H9 (cell line): Measurements from ENCODE around the gene GPRC5D. TPM values are rescaled to one million over a fixed set of nuclear protein-coding genes. Genes with fewer than 3 reads are reported as not detected.

Experiments used
- DNase-seq: peaks from one replicate; pipeline ENCODE4 v3.0.0-alpha.2; 2017
- H2AFZ ChIP-seq: one replicate; pipeline ENCODE4 v1.6.1; 2013; ENCODE audit warnings: mild to moderate bottlenecking, low read length, control low read depth, moderate library complexity
- H2AK5ac ChIP-seq: 2 replicates; pipeline ENCODE4 v1.6.1; 2013; ENCODE audit warnings: low read length, control low read depth, mixed read lengths; ENCODE audit not compliant: insufficient read length
- H2BK120ac ChIP-seq: one replicate; pipeline ENCODE4 v1.6.1; 2013; ENCODE audit warnings: low read depth, mild to moderate bottlenecking, low read length, control low read depth, inconsistent platforms; ENCODE audit not compliant: poor library complexity, severe bottlenecking
- H2BK12ac ChIP-seq: 2 replicates; pipeline ENCODE4 v1.6.1; 2013; ENCODE audit warnings: low read length, control low read depth, mixed read lengths, low read depth; ENCODE audit not compliant: insufficient read length
- H2BK15ac ChIP-seq: 2 replicates; pipeline ENCODE4 v1.6.1; 2013; ENCODE audit warnings: low read depth, low read length, control low read depth
- H2BK20ac ChIP-seq: one replicate; pipeline ENCODE4 v1.6.1; 2013; ENCODE audit warnings: low read depth, mild to moderate bottlenecking, low read length, control low read depth, inconsistent platforms; ENCODE audit not compliant: poor library complexity, severe bottlenecking
- H2BK5ac ChIP-seq: 2 replicates; pipeline ENCODE4 v1.6.1; 2013; ENCODE audit warnings: low read length, control low read depth, mixed read lengths; ENCODE audit not compliant: insufficient read length
- H3K14ac ChIP-seq: 2 replicates; pipeline ENCODE4 v1.6.1; 2013; ENCODE audit warnings: low read length, control low read depth; ENCODE audit not compliant: insufficient read depth
- H3K18ac ChIP-seq: 2 replicates; pipeline ENCODE4 v1.6.1; 2013; ENCODE audit warnings: low read depth, mild to moderate bottlenecking, mixed read lengths, low read length, control low read depth; ENCODE audit not compliant: insufficient read length
- H3K23ac ChIP-seq: 2 replicates; pipeline ENCODE4 v1.6.1; 2013; ENCODE audit warnings: low read length, control low read depth, mixed read lengths, low read depth; ENCODE audit not compliant: insufficient read length
- H3K23me2 ChIP-seq: 2 replicates; pipeline ENCODE4 v1.6.1; 2013; ENCODE audit warnings: low read depth, mild to moderate bottlenecking, mixed read lengths, low read length, control low read depth; ENCODE audit not compliant: insufficient read length, poor library complexity, severe bottlenecking
- H3K27ac ChIP-seq: 2 replicates; pipeline ENCODE4 v1.5.1; 2013; ENCODE audit warnings: low read length, control low read depth, mixed read lengths, low read depth; ENCODE audit not compliant: insufficient read length
- H3K27me3 ChIP-seq: 2 replicates; pipeline ENCODE4 v1.6.1; 2013; ENCODE audit warnings: low read length, control low read depth, inconsistent platforms; ENCODE audit not compliant: insufficient read depth
- H3K4ac ChIP-seq: 2 replicates; pipeline ENCODE4 v1.6.1; 2013; ENCODE audit warnings: low read depth, mild to moderate bottlenecking, control low read depth, inconsistent platforms, low read length, moderate library complexity
- H3K4me1 ChIP-seq: 2 replicates; pipeline ENCODE4 v1.6.1; 2013; ENCODE audit warnings: low read length, control low read depth, inconsistent platforms; ENCODE audit not compliant: insufficient read depth
- H3K4me2 ChIP-seq: 2 replicates; pipeline ENCODE4 v1.6.1; 2013; ENCODE audit warnings: low read length, control low read depth, mixed read lengths; ENCODE audit not compliant: insufficient read length, insufficient read depth
- H3K56ac ChIP-seq: 2 replicates; pipeline ENCODE4 v1.6.1; 2013; ENCODE audit warnings: low read depth, mild to moderate bottlenecking, mixed read lengths, low read length, control low read depth; ENCODE audit not compliant: insufficient read length
- H3K79me1 ChIP-seq: 2 replicates; pipeline ENCODE4 v1.6.1; 2013; ENCODE audit warnings: low read depth, mild to moderate bottlenecking, moderate library complexity, low read length, control low read depth, inconsistent platforms; ENCODE audit not compliant: insufficient read depth, poor library complexity, severe bottlenecking
- H3K79me2 ChIP-seq: 2 replicates; pipeline ENCODE4 v1.6.1; 2013; ENCODE audit warnings: low read length, control low read depth, inconsistent platforms; ENCODE audit not compliant: insufficient read depth
- H3K9ac ChIP-seq: 2 replicates; pipeline ENCODE4 v1.6.1; 2013; ENCODE audit warnings: low read length, control low read depth, mixed read lengths; ENCODE audit not compliant: insufficient read length; ENCODE audit errors: extremely low read depth
- H3K9me3 ChIP-seq: one replicate; pipeline ENCODE4 v1.6.1; 2013; ENCODE audit warnings: low read depth, low read length, inconsistent platforms; ENCODE audit not compliant: control insufficient read depth
- H3T11ph ChIP-seq: one replicate; pipeline ENCODE4 v1.6.1; 2013; ENCODE audit warnings: mild to moderate bottlenecking, low read length, control low read depth, inconsistent platforms
- H4K20me1 ChIP-seq: one replicate; pipeline ENCODE4 v1.6.1; 2013; ENCODE audit not compliant: control insufficient read depth, insufficient read length, insufficient read depth
- H4K5ac ChIP-seq: 2 replicates; pipeline ENCODE4 v1.6.1; 2013; ENCODE audit warnings: low read depth, mild to moderate bottlenecking, mixed read lengths, low read length, control low read depth; ENCODE audit not compliant: insufficient read length
- H4K8ac ChIP-seq: replicated peaks from 2 replicates; pipeline ENCODE4 v1.6.1; 2013; ENCODE audit warnings: low read length, control low read depth, mixed read lengths, low read depth; ENCODE audit not compliant: insufficient read length
- H4K91ac ChIP-seq: 2 replicates; pipeline ENCODE4 v1.6.1; 2013; ENCODE audit warnings: low read depth, mild to moderate bottlenecking, moderate library complexity, mixed read lengths, low read length, control low read depth; ENCODE audit not compliant: insufficient read length
- H3K27ac Mint-ChIP-seq, 3 experiments: 2 replicates in 2 of 3; 3 replicates in 1 of 3; pipeline ENCODE4 v1.8.0; 2020 to 2021; ENCODE audit warnings: mixed read lengths in 3 of 3, mild to moderate bottlenecking in 1 of 3, moderate library complexity in 1 of 3
- H3K27me3 Mint-ChIP-seq: 2 replicates; pipeline ENCODE4 v1.8.0; 2021; ENCODE audit warnings: low read depth, mild to moderate bottlenecking, moderate library complexity, mixed read lengths
- H3K36me3 Mint-ChIP-seq, 3 experiments: 2 replicates in 2 of 3; 3 replicates in 1 of 3; pipeline ENCODE4 v1.8.0; 2020 to 2021; ENCODE audit warnings: low read depth in 3 of 3, mixed read lengths in 3 of 3; ENCODE audit not compliant: insufficient read depth in 1 of 3
- H3K4me1 Mint-ChIP-seq, 2 experiments: 2 replicates each; pipeline ENCODE4 v1.8.0; 2020; ENCODE audit warnings: mixed read lengths in 2 of 2
- H3K4me3 Mint-ChIP-seq, 2 experiments: 2 replicates in 1 of 2; 3 replicates in 1 of 2; pipeline ENCODE4 v1.8.0; 2020 to 2021; ENCODE audit warnings: mild to moderate bottlenecking in 2 of 2, mixed read lengths in 2 of 2, moderate library complexity in 1 of 2
- H3K9me3 Mint-ChIP-seq, 2 experiments: 2 replicates in 1 of 2; 3 replicates in 1 of 2; pipeline ENCODE4 v1.8.0; 2020; ENCODE audit warnings: mild to moderate bottlenecking in 2 of 2, mixed read lengths in 2 of 2, moderate library complexity in 1 of 2
- whole genome bisulfite sequencing: extraction: QIAGEN DNeasy Blood & Tissue Kit; methylation state at CpG from one replicate; pipeline ENCODE4 v1.1.7; 2013; ENCODE audit warnings: missing lambda C conversion rate, low lambda C conversion rate, mixed read lengths; ENCODE audit not compliant: insufficient read length; ENCODE audit errors: extremely low coverage; 5-methylcytosine and 5-hydroxymethylcytosine counted together
- total RNA-seq: library from RNA; stranded (reverse); gene quantifications from 2 replicates; pipeline ENCODE4 v1.2.1, GENCODE V29; 2021
- TF ChIP-seq, protein P1 (sequence below): fragments of 200-600 bp; sonication (generic); conservative IDR thresholded peaks from 3 replicates; pipeline ENCODE4 v1.8.0; 2021; ENCODE audit warnings: antibody characterized with exemption, mild to moderate bottlenecking

The GPRC5D gene
- total RNA-seq, 1 experiment from 2014 or later = not detected

DNA sequence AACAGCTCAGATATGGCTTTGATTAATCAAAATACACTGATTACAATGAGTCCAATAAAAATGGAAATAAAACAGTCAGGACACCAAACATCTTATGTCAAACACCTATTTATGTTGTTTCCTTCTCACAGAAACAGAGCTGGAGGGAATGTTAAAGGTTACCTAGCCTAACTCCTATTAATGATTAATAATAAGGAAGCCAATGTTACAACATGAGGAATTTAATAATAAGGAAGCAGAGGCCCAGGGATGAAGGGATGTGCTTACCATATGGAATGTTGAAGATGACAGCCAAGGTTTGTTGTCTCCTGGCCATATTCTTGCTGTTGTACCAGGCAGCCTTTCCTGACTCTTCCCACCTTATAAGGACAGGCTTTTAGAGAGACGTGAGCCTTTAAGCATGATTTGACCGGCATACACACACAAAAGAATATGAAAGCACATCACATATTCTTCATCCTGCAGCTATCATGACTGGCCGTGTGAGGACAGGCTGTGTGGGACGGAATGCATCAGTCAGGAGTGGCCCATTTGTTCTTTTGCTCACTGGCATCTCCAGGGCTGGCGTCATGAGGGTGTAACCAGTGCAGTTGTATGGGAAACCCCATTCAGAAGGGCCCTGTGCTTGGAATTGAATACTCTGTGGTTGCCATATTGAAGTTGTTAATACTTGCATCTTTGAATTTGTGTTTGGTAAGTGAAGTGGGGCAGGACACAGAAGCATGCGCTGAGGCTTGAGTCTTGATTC lies 3.1 kb upstream of the GPRC5D start:
- Histone ChIP-seq H2BK15ac (0 out of 2 replicates have a peak overlapping the region, but pooled peaks have one; percentile 15), H3K27me3 (no peaks in the 10 kb centered on the region), H3K56ac (no peak overlapping the region), H3K4ac (no peak overlapping the region), H2BK12ac (no peak overlapping the region), H3K18ac (no peak overlapping the region), H3K4me1 (no peaks in the 10 kb centered on the region), H3K27ac (no peak overlapping the region), H2BK120ac (no peak overlapping the region), H3K14ac (no peak overlapping the region), H4K91ac (no peak overlapping the region), H3K9ac (no peak overlapping the region), H3K9me3 (no peaks in the 10 kb centered on the region), H2BK5ac (no peak overlapping the region), H3K23ac (no peak overlapping the region), H3K23me2 (no peaks in the 10 kb centered on the region), H3K79me1 (no peaks in the 10 kb centered on the region), H2BK20ac (no peak overlapping the region), H4K5ac (no peak overlapping the region), H2AFZ (no peak overlapping the region), H2AK5ac (no peak overlapping the region), H4K8ac (no peak overlapping the region), H3T11ph (no peak overlapping the region), H4K20me1 (no peaks in the 10 kb centered on the region), H3K79me2 (no peaks in the 10 kb centered on the region), H3K4me2 (no peak overlapping the region)
- no peak for DNase-seq
- Mint-ChIP-seq H3K36me3 (peaks cover 0 to 3% (median 0%) of the 10 kb centered on the region in 3 experiments; a peak in 2 of 7 replicates), H3K27ac (no peak overlapping the region), H3K27me3 (no peaks in the 10 kb centered on the region), H3K9me3 (no peaks in the 10 kb centered on the region), H3K4me1 (no peaks in the 10 kb centered on the region), H3K4me3 (no peak overlapping the region)
- TF ChIP-seq, protein P1, sequence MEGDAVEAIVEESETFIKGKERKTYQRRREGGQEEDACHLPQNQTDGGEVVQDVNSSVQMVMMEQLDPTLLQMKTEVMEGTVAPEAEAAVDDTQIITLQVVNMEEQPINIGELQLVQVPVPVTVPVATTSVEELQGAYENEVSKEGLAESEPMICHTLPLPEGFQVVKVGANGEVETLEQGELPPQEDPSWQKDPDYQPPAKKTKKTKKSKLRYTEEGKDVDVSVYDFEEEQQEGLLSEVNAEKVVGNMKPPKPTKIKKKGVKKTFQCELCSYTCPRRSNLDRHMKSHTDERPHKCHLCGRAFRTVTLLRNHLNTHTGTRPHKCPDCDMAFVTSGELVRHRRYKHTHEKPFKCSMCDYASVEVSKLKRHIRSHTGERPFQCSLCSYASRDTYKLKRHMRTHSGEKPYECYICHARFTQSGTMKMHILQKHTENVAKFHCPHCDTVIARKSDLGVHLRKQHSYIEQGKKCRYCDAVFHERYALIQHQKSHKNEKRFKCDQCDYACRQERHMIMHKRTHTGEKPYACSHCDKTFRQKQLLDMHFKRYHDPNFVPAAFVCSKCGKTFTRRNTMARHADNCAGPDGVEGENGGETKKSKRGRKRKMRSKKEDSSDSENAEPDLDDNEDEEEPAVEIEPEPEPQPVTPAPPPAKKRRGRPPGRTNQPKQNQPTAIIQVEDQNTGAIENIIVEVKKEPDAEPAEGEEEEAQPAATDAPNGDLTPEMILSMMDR = no peak
- WGBS = no CpG with 5 or more reads among the region's 6 CpGs
